KMS-11 (cell line): ENCODE measurements around the gene FAM83D.

Experiments used
- H2AFZ ChIP-seq: fragments of 200-600 bp; sonication (generic); 2 replicates; pipeline ENCODE4 v1.6.1; 2016; ENCODE audit warnings: antibody characterized with exemption, mixed run types, low read depth
- H3K27ac ChIP-seq: fragments of 200-600 bp; sonication (generic); 2 replicates; pipeline ENCODE4 v1.6.1; 2016; ENCODE audit warnings: mild to moderate bottlenecking, mixed run types
- H3K27me3 ChIP-seq: fragments of 200-600 bp; sonication (generic); 2 replicates; pipeline ENCODE4 v1.6.1; 2017; ENCODE audit warnings: mild to moderate bottlenecking, low read depth, mixed run types, moderate library complexity; ENCODE audit not compliant: insufficient read depth
- H3K36me3 ChIP-seq: fragments of 200-600 bp; sonication (generic); 2 replicates; pipeline ENCODE4 v1.6.1; 2017; ENCODE audit warnings: mild to moderate bottlenecking, mixed run types; ENCODE audit not compliant: insufficient read depth
- H3K4me1 ChIP-seq: fragments of 200-600 bp; sonication (generic); 2 replicates; pipeline ENCODE4 v1.6.1; 2016; ENCODE audit warnings: mild to moderate bottlenecking, low read depth, mixed run types; ENCODE audit not compliant: poor library complexity, severe bottlenecking
- H3K4me2 ChIP-seq: fragments of 200-600 bp; sonication (generic); 2 replicates; pipeline ENCODE4 v1.7.0; 2016; ENCODE audit warnings: mild to moderate bottlenecking, mixed run types
- H3K4me3 ChIP-seq: fragments of 200-600 bp; sonication (generic); IDR thresholded peaks from 2 replicates; pipeline ENCODE4 v1.6.1; 2017; ENCODE audit warnings: low read depth, low read length, mixed read lengths; ENCODE audit not compliant: insufficient read depth
- H3K79me2 ChIP-seq: fragments of 200-600 bp; sonication (generic); 2 replicates; pipeline ENCODE4 v1.6.1; 2016; ENCODE audit warnings: low read depth, mixed run types; ENCODE audit not compliant: insufficient read depth
- H3K9ac ChIP-seq: fragments of 200-600 bp; sonication (generic); 2 replicates; pipeline ENCODE4 v1.6.1; 2016; ENCODE audit warnings: mild to moderate bottlenecking, mixed run types
- H4K20me1 ChIP-seq: fragments of 200-600 bp; sonication (generic); 2 replicates; pipeline ENCODE4 v1.6.1; 2016; ENCODE audit warnings: mild to moderate bottlenecking, mixed run types; ENCODE audit not compliant: insufficient read depth
- CTCF ChIP-seq: fragments of 200-600 bp; sonication (generic); conservative IDR thresholded peaks from 2 replicates; pipeline ENCODE4 v1.6.1; 2017; ENCODE audit warnings: low read depth, mild to moderate bottlenecking, antibody characterized with exemption, low read length, moderate library complexity, mixed read lengths

The FAM83D gene

GRCh38 chr20:38894091-38894847 is 31.9 kb upstream of the FAM83D start:
- no peaks in the 10 kb centered on the region for H4K20me1 ChIP-seq
- H3K27ac ChIP-seq = no peak overlapping the region
- peak overlapping the region; percentile 58; the same call in 1 of the 2 replicates for H2AFZ ChIP-seq
- TF ChIP-seq CTCF = no peak
- H3K4me2 ChIP-seq = peak overlapping the region; percentile 49; the same call in 1 of the 2 replicates
- H3K79me2 ChIP-seq = no peaks in the 10 kb centered on the region
- no peaks in the 10 kb centered on the region for H3K27me3 ChIP-seq
- H3K36me3 ChIP-seq = no peaks in the 10 kb centered on the region
- no peak overlapping the region for H3K4me3 ChIP-seq
- peaks cover 39% of the 10 kb centered on the region for H3K4me1 ChIP-seq
- no peak overlapping the region; the same call in 1 of the 2 replicates for H3K9ac ChIP-seq

GRCh38 chr20:38895098-38895949 is 30.9 kb upstream of the FAM83D start:
- H3K36me3 ChIP-seq = no peaks in the 10 kb centered on the region
- H3K4me2 ChIP-seq = no peak overlapping the region

GRCh38 chr20:38896009-38896594 is 30.1 kb upstream of the FAM83D start:
- no peaks in the 10 kb centered on the region for H3K27me3 ChIP-seq
- no peak for TF ChIP-seq CTCF
- H3K9ac ChIP-seq = no peak overlapping the region
- H2AFZ ChIP-seq = no peak overlapping the region
- H3K4me3 ChIP-seq = no peak overlapping the region
- no peak overlapping the region for H3K27ac ChIP-seq
- no peak overlapping the region for H3K4me2 ChIP-seq
- no peaks in the 10 kb centered on the region for H4K20me1 ChIP-seq
- H3K79me2 ChIP-seq = no peaks in the 10 kb centered on the region
- peaks cover 34% of the 10 kb centered on the region for H3K4me1 ChIP-seq
- no peaks in the 10 kb centered on the region for H3K36me3 ChIP-seq

More at GRCh38 chr20:38895098-38895949, 30.9 kb upstream of the FAM83D start:
- no peak for TF ChIP-seq CTCF
- H3K27me3 ChIP-seq = no peaks in the 10 kb centered on the region
- no peaks in the 10 kb centered on the region for H3K79me2 ChIP-seq
- no peak overlapping the region for H2AFZ ChIP-seq
- H3K4me3 ChIP-seq = no peak overlapping the region
- H3K27ac ChIP-seq = no peak overlapping the region
- no peak overlapping the region for H3K9ac ChIP-seq
- no peaks in the 10 kb centered on the region for H4K20me1 ChIP-seq
- H3K4me1 ChIP-seq = peaks cover 39% of the 10 kb centered on the region

GRCh38 chr20:38897267-38897666 is 28.9 kb upstream of the FAM83D start:
- Histone ChIP-seq H3K4me1 (peaks cover 22% of the 10 kb centered on the region), H3K4me2 (no peak overlapping the region), H2AFZ (no peak overlapping the region), H3K9ac (no peak overlapping the region), H3K4me3 (no peak overlapping the region), H3K27ac (no peak overlapping the region), H3K36me3 (no peaks in the 10 kb centered on the region), H4K20me1 (no peaks in the 10 kb centered on the region), H3K79me2 (no peaks in the 10 kb centered on the region), H3K27me3 (no peaks in the 10 kb centered on the region)
- no peak for TF ChIP-seq CTCF
